CD4-positive, alpha-beta T cell treated with Interferon gamma for 1 hour (primary cell): ENCODE data around the gene PPM1K.
A peak's percentile ranks its signal among the peaks of the same experiment; 100 is the strongest.
"Not testable (repeated sequence)": the region's sequence is repeated elsewhere in the genome, so short reads cannot be mapped to it uniquely, and the experiment has no call there.

Source experiments
- DNase-seq: peaks from one replicate; pipeline ENCODE4 v3.0.0-alpha.2; 2020

The PPM1K gene

GRCh38 chr4:88284439-88285234, at the start of gene PPM1K:
Gene PPM1K, minus strand, starts transcription at chr4:88284561. Its CDS starts 5,978 bp downstream, at chr4:88278583.
- DNase-seq = peak; percentile 99

- DNase-seq = no peak
These were observed 49.5 kb upstream of the PPM1K start for GRCh38 chr4:88333741-88334405.

- DNase-seq = no peak
These were observed 43.3 kb upstream of the PPM1K start for GRCh38 chr4:88327665-88328064.

GRCh38 chr4:88320780-88321373, 36.5 kb upstream of the PPM1K start:
- DNase-seq = peak; percentile 40

- DNase-seq = no peak
These were observed 35.9 kb upstream of the PPM1K start for GRCh38 chr4:88320224-88320779.

- DNase-seq = no peak
These were observed 34.5 kb upstream of the PPM1K start for GRCh38 chr4:88318751-88319350.

- DNase-seq = no peak
These were observed 31.2 kb upstream of the PPM1K start for GRCh38 chr4:88315460-88316017.

- not testable (repeated sequence) for DNase-seq
These were observed 28.8 kb upstream of the PPM1K start for GRCh38 chr4:88313088-88313624.

- no peak for DNase-seq
These were observed 24.2 kb upstream of the PPM1K start for GRCh38 chr4:88308587-88308986.

GRCh38 chr4:88297725-88298454, 13.5 kb upstream of the PPM1K start:
- DNase-seq = no peak

- no peak for DNase-seq
These were observed 12.8 kb upstream of the PPM1K start for GRCh38 chr4:88297212-88297516.

- no peak for DNase-seq
These were observed 12.3 kb upstream of the PPM1K start for GRCh38 chr4:88296413-88297211.

- no peak for DNase-seq
These were observed 11.3 kb upstream of the PPM1K start for GRCh38 chr4:88295656-88296055.

- DNase-seq = no peak
These were observed 6.6 kb upstream of the PPM1K start for GRCh38 chr4:88291003-88291402.

- DNase-seq = no peak
These were observed 2.5 kb upstream of the PPM1K start for GRCh38 chr4:88286897-88287296.

GRCh38 chr4:88285235-88285653, 883 bp upstream of the PPM1K start:
- DNase-seq = no peak

- peak; percentile 70 for DNase-seq
These were observed 511 bp downstream of the PPM1K start for GRCh38 chr4:88283661-88284438.

- DNase-seq = no peak
These were observed 4.0 kb downstream of the PPM1K start for GRCh38 chr4:88280228-88280795.

GRCh38 chr4:88277711-88278225, 6.6 kb downstream of the PPM1K start:
- DNase-seq = no peak
